Right atrium auricular region (tissue), 2 donors: ENCODE results near the gene NR2F2. TPM values are rescaled to one million over a fixed set of nuclear protein-coding genes. Genes with fewer than 3 reads are reported as not detected.

Experiments used
- DNase-seq: peaks from one replicate; pipeline ENCODE4 v3.0.0-alpha.2; 2019; ENCODE audit warnings: low spot score
- H3K27ac ChIP-seq, 2 donors: fragments of 200-600 bp; sonication (generic); 1 replicate in 1 of 2; 2 replicates in 1 of 2; pipeline ENCODE4 v1.5.1; 2016 to 2019
- H3K27me3 ChIP-seq, 2 donors: fragments of 200-600 bp; sonication (generic); one replicate each; pipeline versions ENCODE4 v1.5.1 to v1.6.0; 2017 to 2019
- H3K36me3 ChIP-seq: fragments of 200-600 bp; sonication (generic); one replicate; pipeline ENCODE4 v1.5.1; 2016
- H3K4me1 ChIP-seq, 2 donors: fragments of 200-600 bp; sonication (generic); one replicate each; pipeline versions ENCODE4 v1.5.1 to v1.6.0; 2017 to 2019
- H3K4me3 ChIP-seq, 2 donors: fragments of 200-600 bp; sonication (generic); 1 replicate in 1 of 2; 2 replicates in 1 of 2; pipeline ENCODE4 v1.5.1; 2017 to 2019; ENCODE audit warnings: mild to moderate bottlenecking in 1 of 2, moderate library complexity in 1 of 2
- H3K9me3 ChIP-seq, 2 donors: fragments of 200-600 bp; sonication (generic); one replicate each; pipeline ENCODE4 v1.5.1; 2019
- total RNA-seq, 2 donors: library from RNA; depleted of rRNA; stranded (reverse); fragments of >200 nt; gene quantifications; one replicate each; pipeline ENCODE4 v1.1.0, GENCODE V29; 2016
- TF ChIP-seq, protein P1 (sequence below), 2 donors: fragments of 200-600 bp; sonication (generic); IDR thresholded peaks; one replicate each; pipeline ENCODE4 v1.5.1; 2019; ENCODE audit warnings: antibody characterized with exemption in 2 of 2

Gene NR2F2
- total RNA-seq, 2 donors from 2014 or later = 25.0 to 26.7 TPM

DNA sequence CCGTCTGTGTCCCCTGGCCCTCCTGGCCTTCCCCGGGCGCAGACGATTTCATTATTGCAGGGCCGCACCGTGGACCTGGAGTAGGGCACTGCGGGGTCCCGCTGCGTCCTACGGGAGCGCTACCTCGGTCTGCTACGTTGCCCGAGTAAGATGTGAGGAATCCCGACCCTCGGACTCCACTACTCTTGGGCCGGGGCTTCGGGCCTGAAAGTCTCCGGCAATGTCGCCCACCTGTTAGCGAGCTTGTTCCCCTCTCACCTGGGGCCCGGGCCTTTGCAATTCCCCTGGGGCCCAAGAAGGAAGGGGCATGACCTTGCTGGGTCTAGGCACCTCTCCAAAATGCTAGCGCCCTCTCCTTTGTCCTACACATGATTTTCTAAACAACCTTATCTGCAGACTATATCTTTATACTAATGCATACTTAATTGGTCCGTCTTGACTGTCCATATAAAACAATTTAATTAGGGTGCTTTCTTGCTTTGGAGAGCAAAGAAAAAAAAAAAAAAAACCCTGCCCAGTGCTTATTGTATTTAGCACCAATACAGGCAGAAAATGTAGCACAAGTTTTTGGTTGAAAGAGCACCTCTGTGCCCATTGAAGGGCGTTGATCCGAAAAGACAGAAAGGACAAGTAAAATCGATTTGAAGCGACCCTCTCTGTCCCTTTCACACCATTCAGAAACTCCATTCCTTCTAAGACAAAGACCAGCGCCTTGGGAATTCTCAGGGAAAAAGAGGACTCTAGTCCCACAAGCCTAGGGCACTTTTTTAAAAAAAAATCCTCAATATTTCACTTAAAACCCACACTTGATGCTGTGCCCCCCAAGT, 7.0 kb upstream of the NR2F2 start:
- H3K9me3 ChIP-seq = no peaks in the 10 kb centered on the region
- H3K4me3 ChIP-seq = peak overlapping the region; percentile 46 to 70
- no peaks in the 10 kb centered on the region for H3K36me3 ChIP-seq
- no peaks in the 10 kb centered on the region for H3K27me3 ChIP-seq
- no peak for DNase-seq
- peak overlapping the region; percentile 94 to 95 for H3K27ac ChIP-seq
- TF ChIP-seq, protein P1, sequence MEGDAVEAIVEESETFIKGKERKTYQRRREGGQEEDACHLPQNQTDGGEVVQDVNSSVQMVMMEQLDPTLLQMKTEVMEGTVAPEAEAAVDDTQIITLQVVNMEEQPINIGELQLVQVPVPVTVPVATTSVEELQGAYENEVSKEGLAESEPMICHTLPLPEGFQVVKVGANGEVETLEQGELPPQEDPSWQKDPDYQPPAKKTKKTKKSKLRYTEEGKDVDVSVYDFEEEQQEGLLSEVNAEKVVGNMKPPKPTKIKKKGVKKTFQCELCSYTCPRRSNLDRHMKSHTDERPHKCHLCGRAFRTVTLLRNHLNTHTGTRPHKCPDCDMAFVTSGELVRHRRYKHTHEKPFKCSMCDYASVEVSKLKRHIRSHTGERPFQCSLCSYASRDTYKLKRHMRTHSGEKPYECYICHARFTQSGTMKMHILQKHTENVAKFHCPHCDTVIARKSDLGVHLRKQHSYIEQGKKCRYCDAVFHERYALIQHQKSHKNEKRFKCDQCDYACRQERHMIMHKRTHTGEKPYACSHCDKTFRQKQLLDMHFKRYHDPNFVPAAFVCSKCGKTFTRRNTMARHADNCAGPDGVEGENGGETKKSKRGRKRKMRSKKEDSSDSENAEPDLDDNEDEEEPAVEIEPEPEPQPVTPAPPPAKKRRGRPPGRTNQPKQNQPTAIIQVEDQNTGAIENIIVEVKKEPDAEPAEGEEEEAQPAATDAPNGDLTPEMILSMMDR (IDR thresholded peaks at IDR 0.05) = no peak
- peaks cover 0 to 28% of the 10 kb centered on the region in 2 donors for H3K4me1 ChIP-seq

DNA sequence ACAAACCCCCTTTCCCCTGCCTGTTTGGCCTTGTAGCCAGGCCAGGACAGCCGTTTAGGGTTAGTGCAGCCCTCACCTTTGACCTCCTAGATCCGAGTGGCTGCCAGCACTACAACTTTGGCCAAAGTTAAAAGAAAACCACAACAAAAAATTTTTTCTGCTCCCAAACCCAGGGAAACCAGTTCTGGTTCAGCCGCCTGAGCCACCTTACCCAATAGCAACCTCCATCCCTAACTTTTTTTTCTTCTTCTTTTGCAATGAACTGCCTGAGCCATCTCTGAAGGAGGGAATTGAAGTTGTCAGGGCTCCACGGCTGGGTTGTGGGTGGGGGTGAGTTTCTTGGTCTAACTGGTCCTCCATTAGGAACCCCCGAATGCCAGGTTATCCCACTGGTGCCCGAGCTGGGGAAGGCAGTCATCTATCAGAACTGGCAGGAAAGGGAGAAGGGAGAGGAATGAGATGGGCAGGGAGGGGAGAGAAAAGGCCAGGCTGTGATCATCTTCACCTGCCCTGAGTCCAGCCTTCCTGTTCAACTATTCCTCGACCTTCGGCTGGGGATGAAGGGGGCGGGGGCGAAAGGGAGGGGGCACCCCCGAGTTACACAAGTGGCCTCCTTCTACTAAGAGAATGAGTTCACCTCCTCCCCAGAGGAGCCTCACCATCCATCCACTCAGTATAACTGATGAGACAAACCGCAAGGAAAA, 6.2 kb upstream of the NR2F2 start:
- Histone ChIP-seq H3K27me3 (no peaks in the 10 kb centered on the region), H3K4me1 (peaks cover 0 to 36% of the 10 kb centered on the region in 2 donors), H3K27ac (peak overlapping the region; percentile 94 to 95), H3K9me3 (no peaks in the 10 kb centered on the region), H3K36me3 (no peaks in the 10 kb centered on the region), H3K4me3 (peak overlapping the region; percentile 5 to 70)
- no peak for DNase-seq
- TF ChIP-seq, protein P1 (IDR thresholded peaks at IDR 0.05) = no peak

DNA sequence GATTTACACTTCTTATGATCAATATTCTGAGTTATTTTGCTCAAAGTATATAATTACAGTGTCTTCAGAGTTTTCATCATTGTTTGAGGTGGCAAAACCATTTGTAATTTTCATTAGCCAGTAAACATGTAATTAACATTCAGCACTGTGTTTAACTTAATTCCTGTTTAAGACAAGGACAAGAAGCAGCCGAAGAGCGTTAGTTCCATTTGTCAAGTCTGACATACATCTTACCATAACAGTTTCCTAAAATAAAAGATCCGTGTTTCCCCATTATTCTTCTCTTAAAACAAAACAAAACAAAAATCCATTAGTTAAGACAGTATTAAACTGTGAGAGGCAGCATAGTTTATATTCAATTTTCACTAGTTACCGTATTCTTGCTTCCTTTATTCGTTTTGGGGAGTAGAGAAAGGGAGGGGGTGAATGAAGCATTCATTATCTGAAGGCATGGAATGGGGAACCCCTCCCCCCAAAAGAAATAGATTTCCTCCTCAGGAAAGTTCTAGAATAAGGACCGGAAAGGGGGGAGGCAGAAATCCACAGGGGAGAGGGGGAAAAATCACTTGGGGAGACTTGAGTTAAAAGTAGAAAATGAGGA, 5.5 kb upstream of the NR2F2 start:
- Histone ChIP-seq H3K4me3 (peak overlapping the region; percentile 49 to 70), H3K4me1 (peaks cover 0 to 41% of the 10 kb centered on the region in 2 donors), H3K36me3 (no peaks in the 10 kb centered on the region), H3K9me3 (no peaks in the 10 kb centered on the region), H3K27me3 (no peaks in the 10 kb centered on the region), H3K27ac (peak overlapping the region; percentile 94 to 95)
- TF ChIP-seq, protein P1 (IDR thresholded peaks at IDR 0.05) = no peak
- no peak for DNase-seq

DNA sequence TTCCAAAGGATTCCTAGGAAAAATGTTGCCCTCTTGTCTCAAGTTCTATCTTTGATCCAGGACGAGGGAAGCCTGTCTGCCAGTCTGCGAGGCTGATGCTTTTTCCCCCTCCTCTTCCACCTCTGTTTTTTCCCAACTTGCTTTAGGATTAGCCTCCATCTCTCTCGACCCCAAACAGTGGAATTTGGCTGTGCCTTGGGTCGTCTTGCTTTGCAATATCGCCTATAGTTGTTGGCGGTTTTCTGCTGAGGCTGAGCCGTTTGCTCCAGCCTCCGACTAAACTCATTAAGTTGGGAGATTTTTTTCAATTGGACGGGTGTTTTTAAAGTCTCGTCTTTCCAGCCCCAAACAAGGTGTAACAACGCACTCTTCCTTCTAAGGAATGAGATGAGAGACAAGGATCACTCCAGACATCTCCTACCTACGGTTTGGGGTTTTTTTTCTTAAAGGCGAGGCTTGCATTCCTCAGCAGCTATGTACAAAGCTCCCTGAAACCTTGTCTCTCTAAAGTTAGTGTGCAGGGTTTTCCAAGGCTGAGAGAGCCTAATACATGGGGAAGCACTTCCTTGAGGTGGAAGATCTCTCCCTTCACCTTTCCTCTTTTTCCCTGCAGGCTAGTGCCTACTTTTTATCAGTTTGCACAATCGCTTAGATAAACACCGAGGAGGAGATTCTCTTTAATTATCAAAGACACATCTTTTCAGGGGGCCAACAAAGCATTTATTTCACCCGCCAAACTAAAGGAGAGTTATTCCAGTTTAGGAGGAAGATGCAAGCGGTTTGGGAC, 4.8 kb upstream of the NR2F2 start:
- H3K27me3 ChIP-seq = no peaks in the 10 kb centered on the region
- H3K9me3 ChIP-seq = no peaks in the 10 kb centered on the region
- TF ChIP-seq, protein P1 (IDR thresholded peaks at IDR 0.05) = no peak
- no peaks in the 10 kb centered on the region for H3K36me3 ChIP-seq
- H3K4me3 ChIP-seq = peak overlapping the region; percentile 49 to 70
- peak overlapping the region; percentile 94 to 95 for H3K27ac ChIP-seq
- DNase-seq = no peak
- peaks cover 0 to 41% of the 10 kb centered on the region in 2 donors for H3K4me1 ChIP-seq
